ENCODE measurements around the gene ADGB. TPM values are rescaled to one million over a fixed set of nuclear protein-coding genes. Genes with fewer than 3 reads are reported as not detected.
A peak's percentile ranks its signal among the peaks of the same experiment; 100 is the strongest.

Gene ADGB
- total and polyA plus RNA-seq, 4 donors: 1.4 to 9.7 (median 5.5) TPM

- no peaks in the 10 kb centered on the region for H3K27me3 ChIP-seq (ENCODE audit: control insufficient read depth in 3 of 3, insufficient read depth in 3 of 3, low read length in 2 of 3)
- H3K27ac ChIP-seq (ENCODE audit: low read depth in 1 of 2, low read length in 1 of 2): no peak overlapping the region
- no peak for ATAC-seq (ENCODE audit: insufficient read depth, low FRiP score)
- no peak overlapping the region for H3K4me3 ChIP-seq
- no peaks in the 10 kb centered on the region for H3K4me1 ChIP-seq (ENCODE audit: control insufficient read depth in 5 of 5, insufficient read depth in 5 of 5, low read length in 5 of 5)
- 92% methylated on average over 2 of the region's 2 CpGs for WGBS, 2 donors
- DNase-seq: no peak
- no peak overlapping the region for H3K9ac ChIP-seq (ENCODE audit: insufficient read depth in 1 of 2, low read length in 2 of 2)
- no peaks in the 10 kb centered on the region for H3K36me3 ChIP-seq (ENCODE audit: control insufficient read depth in 4 of 4, insufficient read depth in 4 of 4, low read length in 4 of 4)
- H3K9me3 ChIP-seq (ENCODE audit: control insufficient read depth in 4 of 4, insufficient read depth in 3 of 4, low read length in 3 of 4): no peaks in the 10 kb centered on the region
- no peak for TF ChIP-seq CTCF (IDR thresholded peaks at IDR 0.05; ENCODE audit: control extremely low read depth, extremely low read depth)
Observed at GRCh38 chr6:146697921-146698320, 99.1 kb downstream of the ADGB start.

GRCh38 chr6:146700078-146700686 is 101.4 kb downstream of the ADGB start:
- ATAC-seq (ENCODE audit: insufficient read depth, low FRiP score): peak; percentile 82
- 26 to 38% methylated on average over 6 of the region's 6 CpGs for WGBS, 2 donors

GRCh38 chr6:146701632-146702031 is 102.9 kb downstream of the ADGB start:
- H3K27ac ChIP-seq (ENCODE audit: low read depth in 1 of 2, low read length in 1 of 2): no peak overlapping the region
- no peaks in the 10 kb centered on the region for H3K4me1 ChIP-seq (ENCODE audit: control insufficient read depth in 5 of 5, insufficient read depth in 5 of 5, low read length in 5 of 5)
- DNase-seq (no peak), ATAC-seq (ENCODE audit: insufficient read depth, low FRiP score) (no peak)
- H3K27me3 ChIP-seq (ENCODE audit: control insufficient read depth in 3 of 3, insufficient read depth in 3 of 3, low read length in 2 of 3): no peaks in the 10 kb centered on the region
- no peaks in the 10 kb centered on the region for H3K36me3 ChIP-seq (ENCODE audit: control insufficient read depth in 4 of 4, insufficient read depth in 4 of 4, low read length in 4 of 4)
- 69 to 90% methylated on average over 2 of the region's 2 CpGs for WGBS, 2 donors
- no peaks in the 10 kb centered on the region for H3K9me3 ChIP-seq (ENCODE audit: control insufficient read depth in 4 of 4, insufficient read depth in 3 of 4, low read length in 3 of 4)
- H3K9ac ChIP-seq (ENCODE audit: insufficient read depth in 1 of 2, low read length in 2 of 2): no peak overlapping the region
- no peak overlapping the region for H3K4me3 ChIP-seq
- no peak for TF ChIP-seq CTCF (IDR thresholded peaks at IDR 0.05; ENCODE audit: control extremely low read depth, extremely low read depth)

More at GRCh38 chr6:146700078-146700686, 101.4 kb downstream of the ADGB start:
- Histone ChIP-seq H3K4me1 (ENCODE audit: control insufficient read depth in 5 of 5, insufficient read depth in 5 of 5, low read length in 5 of 5) (no peaks in the 10 kb centered on the region), H3K36me3 (ENCODE audit: control insufficient read depth in 4 of 4, insufficient read depth in 4 of 4, low read length in 4 of 4) (no peaks in the 10 kb centered on the region), H3K27ac (ENCODE audit: low read depth in 1 of 2, low read length in 1 of 2) (no peak overlapping the region), H3K4me3 (no peak overlapping the region), H3K9ac (ENCODE audit: insufficient read depth in 1 of 2, low read length in 2 of 2) (no peak overlapping the region), H3K9me3 (ENCODE audit: control insufficient read depth in 4 of 4, insufficient read depth in 3 of 4, low read length in 3 of 4) (no peaks in the 10 kb centered on the region), H3K27me3 (ENCODE audit: control insufficient read depth in 3 of 3, insufficient read depth in 3 of 3, low read length in 2 of 3) (no peaks in the 10 kb centered on the region)
- DNase-seq: peak; percentile 74 to 92 (median 90)
- TF ChIP-seq CTCF (IDR thresholded peaks at IDR 0.05; ENCODE audit: control extremely low read depth, extremely low read depth): peak; percentile 64
